BLaER1 (cell line): ENCODE results near the gene SH2D4B.

Experiments
- H3K27ac ChIP-seq: shearing (Covaris generic); formaldehyde crosslinking; 2 replicates; pipeline ENCODE4 v1.8.1; 2022
- H3K27me3 ChIP-seq: shearing (Covaris generic); formaldehyde crosslinking; 2 replicates; pipeline ENCODE4 v1.8.1; 2022
- H3K36me3 ChIP-seq: shearing (Covaris generic); formaldehyde crosslinking; 2 replicates; pipeline ENCODE4 v1.8.1; 2022
- H3K4me1 ChIP-seq: shearing (Covaris generic); formaldehyde crosslinking; 2 replicates; pipeline ENCODE4 v1.8.1; 2022
- H3K4me2 ChIP-seq: shearing (Covaris generic); formaldehyde crosslinking; 2 replicates; pipeline ENCODE4 v1.8.1; 2022
- H3K4me3 ChIP-seq: shearing (Covaris generic); formaldehyde crosslinking; 2 replicates; pipeline ENCODE4 v1.8.1; 2022
- H3K9ac ChIP-seq: shearing (Covaris generic); formaldehyde crosslinking; 2 replicates; pipeline ENCODE4 v1.8.1; 2022
- H3K9me3 ChIP-seq: shearing (Covaris generic); formaldehyde crosslinking; 2 replicates; pipeline ENCODE4 v1.8.1; 2022
- H4K20me1 ChIP-seq: shearing (Covaris generic); formaldehyde crosslinking; 2 replicates; pipeline ENCODE4 v1.8.1; 2022
- Cebpa-rat ChIP-seq: shearing (Covaris generic); IDR thresholded peaks from 2 replicates; pipeline ENCODE4 v1.8.1; 2022

SH2D4B gene

GRCh38 chr10:80581469-80581835, 43.8 kb downstream of the SH2D4B start:
- Histone ChIP-seq H4K20me1 (no peaks in the 10 kb centered on the region), H3K27ac (no peak overlapping the region), H3K4me2 (peak overlapping the region; percentile 57; the same call in 1 of the 2 replicates), H3K27me3 (no peaks in the 10 kb centered on the region), H3K36me3 (peaks cover 74% of the 10 kb centered on the region), H3K9me3 (peaks cover 26% of the 10 kb centered on the region), H3K4me1 (peaks cover 59% of the 10 kb centered on the region), H3K4me3 (no peak overlapping the region), H3K9ac (no peak overlapping the region)
- no peak for TF ChIP-seq Cebpa-rat

- peaks cover 27% of the 10 kb centered on the region for H3K9me3 ChIP-seq
- peaks cover 59% of the 10 kb centered on the region for H3K4me1 ChIP-seq
- no peak overlapping the region for H3K4me3 ChIP-seq
- no peaks in the 10 kb centered on the region for H4K20me1 ChIP-seq
- no peak overlapping the region for H3K4me2 ChIP-seq
- peak overlapping the region; percentile 39; the same call in 1 of the 2 replicates for H3K27ac ChIP-seq
- peaks cover 74% of the 10 kb centered on the region for H3K36me3 ChIP-seq
- no peaks in the 10 kb centered on the region for H3K27me3 ChIP-seq
- TF ChIP-seq Cebpa-rat, result no peak
- H3K9ac ChIP-seq, result no peak overlapping the region
Observed at GRCh38 chr10:80582286-80582960, 44.7 kb downstream of the SH2D4B start.

- H3K9me3 ChIP-seq, result peaks cover 36% of the 10 kb centered on the region
- H3K27me3 ChIP-seq, result no peaks in the 10 kb centered on the region
- peaks cover 75% of the 10 kb centered on the region for H3K36me3 ChIP-seq
- peaks cover 55% of the 10 kb centered on the region for H3K4me1 ChIP-seq
- H3K4me2 ChIP-seq, result no peak overlapping the region
- no peaks in the 10 kb centered on the region for H4K20me1 ChIP-seq
- H3K9ac ChIP-seq, result no peak overlapping the region
- no peak overlapping the region for H3K4me3 ChIP-seq
- TF ChIP-seq Cebpa-rat, result no peak
- H3K27ac ChIP-seq, result no peak overlapping the region
Observed at GRCh38 chr10:80583685-80584084, 46.0 kb downstream of the SH2D4B start.

GRCh38 chr10:80585812-80586211, 48.1 kb downstream of the SH2D4B start:
- H4K20me1 ChIP-seq, result no peaks in the 10 kb centered on the region
- H3K9me3 ChIP-seq, result peaks cover 38% of the 10 kb centered on the region
- peaks cover 86% of the 10 kb centered on the region for H3K36me3 ChIP-seq
- H3K27ac ChIP-seq, result no peak overlapping the region
- H3K4me2 ChIP-seq, result no peak overlapping the region
- no peaks in the 10 kb centered on the region for H3K27me3 ChIP-seq
- H3K9ac ChIP-seq, result no peak overlapping the region
- TF ChIP-seq Cebpa-rat, result no peak
- H3K4me3 ChIP-seq, result no peak overlapping the region
- H3K4me1 ChIP-seq, result peaks cover 53% of the 10 kb centered on the region

GRCh38 chr10:80588546-80588945, 50.8 kb downstream of the SH2D4B start:
- peaks cover 43% of the 10 kb centered on the region for H3K9me3 ChIP-seq
- H3K4me1 ChIP-seq, result peaks cover 31% of the 10 kb centered on the region
- no peak for TF ChIP-seq Cebpa-rat
- no peaks in the 10 kb centered on the region for H3K27me3 ChIP-seq
- peaks cover 85% of the 10 kb centered on the region for H3K36me3 ChIP-seq
- H3K4me2 ChIP-seq, result peak overlapping the region; percentile 17; the same call in 1 of the 2 replicates
- no peaks in the 10 kb centered on the region for H4K20me1 ChIP-seq
- H3K9ac ChIP-seq, result no peak overlapping the region
- H3K27ac ChIP-seq, result 0 out of 2 replicates have a peak overlapping the region, but pooled peaks have one; percentile 24
- H3K4me3 ChIP-seq, result no peak overlapping the region

GRCh38 chr10:80589726-80590373, 52.1 kb downstream of the SH2D4B start:
- Histone ChIP-seq H3K27ac (peak overlapping the region; percentile 52), H4K20me1 (no peaks in the 10 kb centered on the region), H3K36me3 (peaks cover 93% of the 10 kb centered on the region), H3K27me3 (no peaks in the 10 kb centered on the region), H3K4me1 (peaks cover 36% of the 10 kb centered on the region), H3K4me2 (peak overlapping the region; percentile 79), H3K9me3 (peaks cover 43% of the 10 kb centered on the region), H3K9ac (peak overlapping the region; percentile 39; the same call in 1 of the 2 replicates), H3K4me3 (peak overlapping the region; percentile 1; the same call in 1 of the 2 replicates)
- no peak for TF ChIP-seq Cebpa-rat

- peaks cover 37% of the 10 kb centered on the region for H3K9me3 ChIP-seq
- no peaks in the 10 kb centered on the region for H4K20me1 ChIP-seq
- H3K4me2 ChIP-seq, result peak overlapping the region; percentile 79
- H3K27me3 ChIP-seq, result no peaks in the 10 kb centered on the region
- H3K36me3 ChIP-seq, result peaks cover 92% of the 10 kb centered on the region
- no peak for TF ChIP-seq Cebpa-rat
- no peak overlapping the region for H3K9ac ChIP-seq
- peak overlapping the region; percentile 52 for H3K27ac ChIP-seq
- H3K4me1 ChIP-seq, result peaks cover 44% of the 10 kb centered on the region
- no peak overlapping the region for H3K4me3 ChIP-seq
Observed at GRCh38 chr10:80590585-80591125, 53.0 kb downstream of the SH2D4B start.

- H3K27me3 ChIP-seq, result no peaks in the 10 kb centered on the region
- peaks cover 61% of the 10 kb centered on the region for H3K4me1 ChIP-seq
- H3K27ac ChIP-seq, result peak overlapping the region; percentile 70
- peak overlapping the region; percentile 68 for H3K4me2 ChIP-seq
- H3K9me3 ChIP-seq, result 0 out of 2 replicates have a peak, but pooled peaks cover 4% of the 10 kb centered on the region
- H3K36me3 ChIP-seq, result peaks cover 76% of the 10 kb centered on the region
- TF ChIP-seq Cebpa-rat, result no peak
- H3K9ac ChIP-seq, result peak overlapping the region; percentile 50; the same call in 1 of the 2 replicates
- H3K4me3 ChIP-seq, result no peak overlapping the region
- no peaks in the 10 kb centered on the region for H4K20me1 ChIP-seq
Observed at GRCh38 chr10:80596391-80597257, 58.9 kb downstream of the SH2D4B start.

- H3K4me3 ChIP-seq, result no peak overlapping the region
- TF ChIP-seq Cebpa-rat, result no peak
- H3K4me2 ChIP-seq, result peak overlapping the region; percentile 66
- peaks cover 77% of the 10 kb centered on the region for H3K36me3 ChIP-seq
- no peaks in the 10 kb centered on the region for H3K9me3 ChIP-seq
- H3K27ac ChIP-seq, result peak overlapping the region; percentile 40; the same call in 1 of the 2 replicates
- peak overlapping the region; percentile 27; the same call in 1 of the 2 replicates for H3K9ac ChIP-seq
- peaks cover 58% of the 10 kb centered on the region for H3K4me1 ChIP-seq
- H3K27me3 ChIP-seq, result no peaks in the 10 kb centered on the region
- H4K20me1 ChIP-seq, result no peaks in the 10 kb centered on the region
Observed at GRCh38 chr10:80598084-80598798, 60.5 kb downstream of the SH2D4B start.
